HepG2 (cell line): ENCODE results near the gene SLC25A20. TPM values are rescaled to one million over a fixed set of nuclear protein-coding genes. Genes with fewer than 3 reads are reported as not detected.

Source experiments
- ATAD3A ChIP-seq: sonication (generic); formaldehyde crosslinking; IDR thresholded peaks from 2 replicates; pipeline ENCODE4 v1.4.0; 2020; ENCODE audit warnings: missing genetic modification reagents
- ELF4 ChIP-seq: sonication (generic); formaldehyde crosslinking; IDR thresholded peaks from 2 replicates; pipeline ENCODE4 v1.5.0; 2020; ENCODE audit warnings: missing genetic modification reagents, mild to moderate bottlenecking, moderate library complexity, borderline replicate concordance
- FOXA3 ChIP-seq: IDR thresholded peaks from 2 replicates; pipeline ENCODE4 v1.6.1; 2016; ENCODE audit warnings: missing genetic modification reagents, missing compliant biosample characterization
- KLF12 ChIP-seq: sonication (generic); formaldehyde crosslinking; IDR thresholded peaks from 2 replicates; pipeline ENCODE4 v1.4.0; 2020; ENCODE audit warnings: missing genetic modification reagents, borderline replicate concordance
- LBX2 ChIP-seq: sonication (generic); formaldehyde crosslinking; IDR thresholded peaks from 2 replicates; pipeline ENCODE4 v1.5.0; 2020; ENCODE audit warnings: missing genetic modification reagents, mild to moderate bottlenecking, borderline replicate concordance
- MLX ChIP-seq: IDR thresholded peaks from 2 replicates; pipeline ENCODE4 v1.6.1; 2016
- NCOA1 ChIP-seq: sonication (generic); formaldehyde crosslinking; IDR thresholded peaks from 2 replicates; pipeline ENCODE4 v1.9.0; 2021; ENCODE audit warnings: missing genetic modification reagents
- NFIC ChIP-seq: IDR thresholded peaks from 2 replicates; pipeline ENCODE4 v1.6.1; 2012; ENCODE audit warnings: mild to moderate bottlenecking, low read length, inconsistent platforms
- PITX1 ChIP-seq: sonication (generic); formaldehyde crosslinking; IDR thresholded peaks from 2 replicates; pipeline ENCODE4 v1.5.1; 2020; ENCODE audit warnings: mild to moderate bottlenecking, missing genetic modification reagents
- RBFOX2 ChIP-seq: fragments of 200-400 bp; formaldehyde crosslinking; IDR thresholded peaks from 2 replicates; pipeline ENCODE4 v1.6.1; 2017; ENCODE audit warnings: low read depth, mild to moderate bottlenecking, low read length
- SKIL ChIP-seq: sonication (generic); formaldehyde crosslinking; IDR thresholded peaks from 2 replicates; pipeline ENCODE4 v1.8.0; 2022; ENCODE audit warnings: missing genetic modification reagents, mild to moderate bottlenecking, moderate library complexity, borderline replicate concordance
- TBP ChIP-seq: sonication (generic); formaldehyde crosslinking; IDR thresholded peaks from 2 replicates; pipeline ENCODE4 v1.5.0; 2020; ENCODE audit warnings: missing genetic modification reagents
- TEAD2 ChIP-seq: sonication (generic); formaldehyde crosslinking; IDR thresholded peaks from 2 replicates; pipeline ENCODE4 v1.9.0; 2021; ENCODE audit warnings: missing genetic modification reagents
- TEAD3 ChIP-seq: optimal IDR thresholded peaks from 2 replicates; pipeline ENCODE3; 2016; ENCODE audit warnings: borderline replicate concordance
- YEATS4 ChIP-seq: sonication (generic); formaldehyde crosslinking; IDR thresholded peaks from 2 replicates; pipeline ENCODE4 v1.4.0; 2020; ENCODE audit warnings: missing genetic modification reagents, borderline replicate concordance
- ZBED4 ChIP-seq: sonication (generic); formaldehyde crosslinking; IDR thresholded peaks from 2 replicates; pipeline ENCODE4 v1.4.0; 2020; ENCODE audit warnings: missing genetic modification reagents, borderline replicate concordance
- ZKSCAN1 ChIP-seq: fragments of 150-350 bp; IDR thresholded peaks from 2 replicates; pipeline ENCODE4 v1.6.1; 2014; ENCODE audit warnings: low read length
- ZMAT3 ChIP-seq: sonication (generic); formaldehyde crosslinking; conservative IDR thresholded peaks from 2 replicates; pipeline ENCODE4 v1.7.0; 2021; ENCODE audit warnings: missing genetic modification reagents
- ZNF350 ChIP-seq: sonication (generic); formaldehyde crosslinking; IDR thresholded peaks from 2 replicates; pipeline ENCODE4 v1.4.0; 2020; ENCODE audit warnings: mild to moderate bottlenecking, low read depth, missing genetic modification reagents, borderline replicate concordance
- ZNF570 ChIP-seq: sonication (generic); formaldehyde crosslinking; IDR thresholded peaks from 2 replicates; pipeline ENCODE4 v1.4.0; 2020; ENCODE audit warnings: mild to moderate bottlenecking, missing genetic modification reagents, borderline replicate concordance
- ZNF607 ChIP-seq: sonication (generic); formaldehyde crosslinking; IDR thresholded peaks from 2 replicates; pipeline ENCODE4 v1.5.1; 2020; ENCODE audit warnings: missing genetic modification reagents, mild to moderate bottlenecking, borderline replicate concordance
- polyA plus RNA-seq, 8 experiments: library from polyadenylated mRNA; depleted of rRNA in 3 of 8; stranded (reverse) in 7 of 8; unstranded in 1 of 8; fragments of >200 nt; fragmentation: Illumina TruSeq in 4 of 8; extraction: Trizol in 4 of 8; gene quantifications; 2 replicates each; pipeline versions ENCODE4 v1.2.1 to v1.2.3, GENCODE V29; 2011 to 2016; ENCODE audit warnings: low read depth in 4 of 8, missing spikeins in 1 of 8, mixed read lengths in 1 of 8; ENCODE audit not compliant: insufficient read depth in 1 of 8
- total RNA-seq, 5 experiments: library from RNA; depleted of rRNA; stranded (reverse); fragments of >200 nt; fragmentation: Illumina TruSeq; extraction: Trizol; gene quantifications; 2 replicates each; pipeline ENCODE4 v1.2.3, GENCODE V29; 2016; ENCODE audit warnings: low read depth in 1 of 5

SLC25A20 gene
- total and polyA plus RNA-seq, 2 of the 13 experiments (the other 11 are each of a cell fraction or from before 2014, with no cell fraction given): 21.1 to 26.6 TPM

GRCh38 chr3:48898383-48899234, at the start of gene SLC25A20 (continued):
- TF ChIP-seq LBX2 (CRISPR knock-in tag) (0 out of 2 replicates have a peak, but pooled peaks have one; percentile 21), TEAD2 (CRISPR knock-in tag) (no peak), NCOA1 (CRISPR knock-in tag) (0 out of 2 replicates have a peak, but pooled peaks have one; percentile 49), ZNF570 (CRISPR knock-in tag) (no peak), ZBED4 (peak; percentile 46; the same call in 1 of the 2 replicates), YEATS4 (CRISPR knock-in tag) (peak; percentile 77; the same call in 1 of the 2 replicates), ATAD3A (CRISPR knock-in tag) (no peak), ELF4 (0 out of 2 replicates have a peak, but pooled peaks have one; percentile 61), ZNF607 (no peak), MLX (no peak), TBP (no peak), TEAD3 (peak; percentile 47), ZMAT3 (CRISPR knock-in tag) (peak; percentile 76), ZNF350 (peak; percentile 81), NFIC (no peak), SKIL (CRISPR knock-in tag) (no peak; the same call in 1 of the 2 replicates), KLF12 (CRISPR knock-in tag) (peak; percentile 92), ZKSCAN1 (peak; percentile 49; the same call in 1 of the 2 replicates), FOXA3 (CRISPR knock-in tag) (peak; percentile 36), RBFOX2 (peak; percentile 77), PITX1 (CRISPR knock-in tag) (peak; percentile 58; the same call in 1 of the 2 replicates)
